ENCODE measurements around the gene CPHXL. TPM values are rescaled to one million over a fixed set of nuclear protein-coding genes. Genes with fewer than 3 reads are reported as not detected.

The CPHXL gene
- total and polyA plus RNA-seq, 7 donors = not detected

GRCh38 chr16:75702242-75702641 lies 24.0 kb downstream of the CPHXL start:
- H3K27ac ChIP-seq = no peak overlapping the region

GRCh38 chr16:75701361-75701760 lies 24.9 kb downstream of the CPHXL start, which contains the start of gene DUXB:
Gene DUXB, minus strand, starts transcription at chr16:75701461. Its CDS starts 43 bp downstream, at chr16:75701418.
- no peak for TF ChIP-seq CTCF (IDR thresholded peaks at IDR 0.05)
- Histone ChIP-seq H3K36me3 (no peaks in the 10 kb centered on the region), H3K4me3 (no peak within 1 kb of the TSS), H3K4me1 (no peaks in the 10 kb centered on the region), H3K27me3 (no peaks in the 10 kb centered on the region), H3K27ac (no peak within 1 kb of the TSS), H3K9me3 (no peaks in the 10 kb centered on the region)
- intact Hi-C loops (cut with DNase I) = no loop called here
- no peak for DNase-seq
- WGBS, 2 donors = 91% methylated on average over 5 of the region's 5 CpGs

More at GRCh38 chr16:75702242-75702641, 24.0 kb downstream of the CPHXL start:
- Histone ChIP-seq H3K9me3 (no peaks in the 10 kb centered on the region), H3K4me3 (no peak overlapping the region), H3K4me1 (no peaks in the 10 kb centered on the region), H3K36me3 (no peaks in the 10 kb centered on the region), H3K27me3 (no peaks in the 10 kb centered on the region)
- intact Hi-C loops (cut with DNase I) = no loop called here
- DNase-seq = no peak
- no peak for TF ChIP-seq EP300 (IDR thresholded peaks at IDR 0.05)
- TF ChIP-seq POLR2A (IDR thresholded peaks at IDR 0.05) = no peak
- TF ChIP-seq CTCF (IDR thresholded peaks at IDR 0.05) = no peak
- no peak for TF ChIP-seq POLR2AphosphoS5 (IDR thresholded peaks at IDR 0.05)
- WGBS, 2 donors = 71 to 75% methylated on average over 2 of the region's 2 CpGs

- Histone ChIP-seq H3K4me3 (no peak overlapping the region), H3K4me1 (no peaks in the 10 kb centered on the region), H3K27ac (no peak overlapping the region), H3K36me3 (no peaks in the 10 kb centered on the region), H3K9me3 (no peaks in the 10 kb centered on the region), H3K27me3 (no peaks in the 10 kb centered on the region)
- TF ChIP-seq EP300 (IDR thresholded peaks at IDR 0.05) = no peak
- TF ChIP-seq POLR2AphosphoS5 (IDR thresholded peaks at IDR 0.05) = no peak
- no peak for TF ChIP-seq POLR2A (IDR thresholded peaks at IDR 0.05)
- no peak for TF ChIP-seq CTCF (IDR thresholded peaks at IDR 0.05)
- intact Hi-C loops (cut with DNase I) = no loop called here
- WGBS, 2 donors = 89 to 94% methylated on average over 5 of the region's 5 CpGs
- no peak for DNase-seq
Observed at GRCh38 chr16:75697571-75697970, 28.7 kb downstream of the CPHXL start.

- Histone ChIP-seq H3K9me3 (no peaks in the 10 kb centered on the region), H3K27me3 (no peaks in the 10 kb centered on the region), H3K27ac (no peak overlapping the region), H3K4me1 (no peaks in the 10 kb centered on the region), H3K4me3 (no peak overlapping the region), H3K36me3 (no peaks in the 10 kb centered on the region)
- no peak for TF ChIP-seq EP300 (IDR thresholded peaks at IDR 0.05)
- no peak for TF ChIP-seq POLR2A (IDR thresholded peaks at IDR 0.05)
- TF ChIP-seq CTCF (IDR thresholded peaks at IDR 0.05) = no peak
- no peak for TF ChIP-seq POLR2AphosphoS5 (IDR thresholded peaks at IDR 0.05)
- 46 to 83% methylated on average over 6 of the region's 6 CpGs for WGBS, 2 donors
- DNase-seq = no peak
- intact Hi-C loops (cut with DNase I) = no loop called here
Observed at GRCh38 chr16:75695708-75696107, 30.6 kb downstream of the CPHXL start.

- no peak overlapping the region for H3K27ac ChIP-seq
Observed at GRCh38 chr16:75687361-75687760, 38.9 kb downstream of the CPHXL start.

More at GRCh38 chr16:75687361-75687760, 38.9 kb downstream of the CPHXL start:
- DNase-seq = no peak
- intact Hi-C loops (cut with DNase I) = no loop called here
- H3K36me3 ChIP-seq = no peaks in the 10 kb centered on the region
- no peaks in the 10 kb centered on the region for H3K9me3 ChIP-seq
- no peak overlapping the region for H3K4me3 ChIP-seq
- no peaks in the 10 kb centered on the region for H3K4me1 ChIP-seq
- no peaks in the 10 kb centered on the region for H3K27me3 ChIP-seq
- no peak for TF ChIP-seq POLR2A (IDR thresholded peaks at IDR 0.05)
